ENCODE data around the gene SH2D1B.
"Not testable (repeated sequence)": the region's sequence is repeated elsewhere in the genome, so short reads cannot be mapped to it uniquely, and the experiment has no call there.

Gene SH2D1B

GRCh38 chr1:162363823-162364222 is 48.1 kb downstream of the SH2D1B start:
- no peak for DNase-seq (ENCODE audit: low read depth in 2 of 2)

GRCh38 chr1:162361349-162361748 is 50.6 kb downstream of the SH2D1B start:
- no peak for DNase-seq (ENCODE audit: low read depth in 2 of 2)

GRCh38 chr1:162360874-162361260 is 51.1 kb downstream of the SH2D1B start:
- DNase-seq (ENCODE audit: low read depth in 2 of 2), result no peak

GRCh38 chr1:162360237-162360873 is 51.6 kb downstream of the SH2D1B start:
- DNase-seq (ENCODE audit: low read depth in 2 of 2), result no peak

- no peak for DNase-seq (ENCODE audit: low read depth in 2 of 2)
These were observed 52.3 kb downstream of the SH2D1B start for GRCh38 chr1:162359523-162360236.

- DNase-seq (ENCODE audit: low read depth in 2 of 2), result no peak
These were observed 53.0 kb downstream of the SH2D1B start for GRCh38 chr1:162358928-162359327.

- DNase-seq (ENCODE audit: low read depth in 2 of 2), result no peak
These were observed 54.2 kb downstream of the SH2D1B start for GRCh38 chr1:162357681-162358266.

- no peak for DNase-seq (ENCODE audit: low read depth in 2 of 2)
These were observed 58.2 kb downstream of the SH2D1B start for GRCh38 chr1:162353702-162354101.

- no peak for DNase-seq (ENCODE audit: low read depth in 2 of 2)
These were observed 58.9 kb downstream of the SH2D1B start for GRCh38 chr1:162353078-162353477.

GRCh38 chr1:162351874-162352273 is 60.1 kb downstream of the SH2D1B start:
- not testable (repeated sequence) for DNase-seq (ENCODE audit: low read depth in 2 of 2)

- DNase-seq (ENCODE audit: low read depth in 2 of 2), result no peak
These were observed 60.6 kb downstream of the SH2D1B start for GRCh38 chr1:162351246-162351842.

GRCh38 chr1:162349635-162350330 is 62.2 kb downstream of the SH2D1B start:
- no peak for DNase-seq (ENCODE audit: low read depth in 2 of 2)

GRCh38 chr1:162347281-162347680 is 64.7 kb downstream of the SH2D1B start:
- DNase-seq (ENCODE audit: low read depth in 2 of 2), result no peak
